Adrenal gland (tissue), 12 donors: ENCODE data around the gene DCHS2. TPM values are rescaled to one million over a fixed set of nuclear protein-coding genes. Genes with fewer than 3 reads are reported as not detected.

Source experiments
- DNase-seq, 7 donors: peaks; one replicate each; pipeline ENCODE4 v3.0.0-alpha.2; 2019 to 2020
- H3K27ac ChIP-seq, 5 donors: fragments of 200-600 bp; sonication (generic) in 4 of 5; 1 replicate in 3 of 5; 2 replicates in 2 of 5; pipeline versions ENCODE4 v1.5.1 to v1.8.0; 2016 to 2020; ENCODE audit warnings: mild to moderate bottlenecking in 1 of 5
- H3K27me3 ChIP-seq: fragments of 200-600 bp; 2 replicates; pipeline ENCODE4 v1.8.0; 2021
- H3K36me3 ChIP-seq, 2 donors: fragments of 200-600 bp; replicated peaks in 1 of 2; 1 replicate in 1 of 2; 2 replicates in 1 of 2; pipeline versions ENCODE4 v1.5.1 to v1.8.0; 2018 to 2022
- H3K4me1 ChIP-seq, 2 donors: fragments of 200-600 bp; replicated peaks in 1 of 2; 1 replicate in 1 of 2; 2 replicates in 1 of 2; pipeline versions ENCODE4 v1.5.1 to v1.8.0; 2018 to 2021
- H3K4me3 ChIP-seq, 4 donors: fragments of 200-600 bp; sonication (generic) in 3 of 4; one replicate each; pipeline ENCODE4 v1.5.1; 2016 to 2018
- H3K9me3 ChIP-seq, 3 donors: fragments of 200-600 bp; sonication (generic) in 1 of 3; replicated peaks in 1 of 3; 1 replicate in 2 of 3; 2 replicates in 1 of 3; pipeline versions ENCODE4 v1.5.1 to v1.8.0; 2016 to 2021
- CTCF ChIP-seq, 6 experiments: fragments of 450-650 bp in 4 of 6; fragments of 200-600 bp in 2 of 6; sonication (generic) in 1 of 6; IDR thresholded peaks; 1 replicate in 5 of 6; 2 replicates in 1 of 6; pipeline versions ENCODE4 v1.5.1 to v1.8.0; 2016 to 2021; ENCODE audit warnings: antibody characterized with exemption in 6 of 6, mild to moderate bottlenecking in 2 of 6, moderate library complexity in 1 of 6
- POLR2A ChIP-seq, 2 donors: fragments of 450-650 bp; IDR thresholded peaks; one replicate each; pipeline ENCODE4 v1.6.1; 2017; ENCODE audit warnings: antibody characterized with exemption in 2 of 2, mild to moderate bottlenecking in 2 of 2, moderate library complexity in 1 of 2
- WGBS, 4 donors: extraction: QIAGEN DNeasy Blood & Tissue Kit in 2 of 4; methylation state at CpG; one replicate each; pipeline versions ENCODE4 v1.1.5 to v1.1.7; 2013 to 2017; 5-methylcytosine and 5-hydroxymethylcytosine counted together
- intact Hi-C, 2 donors: fragments of 100-400 bp; cut with DNase I; formaldehyde crosslinking; loops; one replicate each; pipeline versions ENCODE4 v1.14.1 to v1.15.0; 2022 to 2023
- polyA plus RNA-seq, 3 donors: library from polyadenylated mRNA; stranded (reverse); fragments of 200-250 nt in 2 of 3; fragments of 350-450 nt in 1 of 3; fragmentation: Illumina TruSeq in 1 of 3; extraction: RNeasy Lipid Tissue Mini Kit (QIAGEN cat#74804) in 1 of 3; gene quantifications; one replicate each; pipeline ENCODE4 v1.2.3, GENCODE V29; 2013 to 2014
- total RNA-seq, 9 donors: library from RNA; depleted of rRNA in 4 of 9; stranded (reverse); fragments of >200 nt in 4 of 9; fragments of 120-200 nt in 1 of 9; fragmentation: NEBNext Ultra II Directional in 1 of 9; extraction: Animal tissue kit (Norgen Biotek cat#: 25700) in 1 of 9; gene quantifications; one replicate each; pipeline versions ENCODE4 v1.1.0 to v1.2.4, GENCODE V29; 2013 to 2023
- donor health status: healthy with polysubstance abuse.
- donor health status: Bipolar disorder and iron deficiency.
- donor health status: DM: yes; HTN: yes; CAD: no.
- donor health status: DM: no; HTN: no; CAD: no.
- donor health status: DM: no; HTN: no; CAD: no.
- donor health status: DM: yes; HTN: yes; CAD: no.

Gene DCHS2
- total and polyA plus RNA-seq, 12 donors: 0.06 to 3.3 (median 0.78) TPM; not detected in 1

DNA sequence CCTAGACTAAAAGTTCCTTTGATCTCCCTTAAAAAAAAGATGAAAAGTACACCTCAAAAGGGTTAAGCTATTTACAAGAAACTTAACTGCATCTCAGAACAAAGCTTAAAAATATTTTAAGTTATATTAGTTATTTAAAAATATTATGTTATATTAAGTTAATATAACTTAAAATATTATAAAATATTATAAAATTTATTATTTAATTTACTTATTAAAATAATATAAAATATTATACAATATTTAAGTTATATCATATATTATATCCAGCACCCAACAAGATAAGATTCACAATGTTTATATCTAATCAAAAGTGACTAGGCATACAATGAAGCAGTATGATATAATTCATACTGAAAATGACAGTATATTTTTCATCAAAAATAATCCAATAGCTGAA lies 296.9 kb downstream of the DCHS2 start:
- Histone ChIP-seq H3K27ac (no peak overlapping the region), H3K9me3 (no peaks in the 10 kb centered on the region), H3K4me3 (no peak overlapping the region), H3K27me3 (no peaks in the 10 kb centered on the region), H3K36me3 (no peaks in the 10 kb centered on the region), H3K4me1 (no peaks in the 10 kb centered on the region)
- intact Hi-C loops: no loop called here
- no peak for DNase-seq
- TF ChIP-seq CTCF (IDR thresholded peaks at IDR 0.05) (no peak), POLR2A (IDR thresholded peaks at IDR 0.05) (no peak)

GRCh38 chr4:154192585-154192984 lies 299.0 kb downstream of the DCHS2 start:
- Histone ChIP-seq H3K9me3 (no peaks in the 10 kb centered on the region), H3K4me3 (no peak overlapping the region), H3K27me3 (no peaks in the 10 kb centered on the region), H3K36me3 (no peaks in the 10 kb centered on the region), H3K27ac (no peak overlapping the region), H3K4me1 (no peaks in the 10 kb centered on the region)
- TF ChIP-seq POLR2A (IDR thresholded peaks at IDR 0.05) (no peak), CTCF (IDR thresholded peaks at IDR 0.05) (no peak)
- no peak for DNase-seq
- WGBS, 4 donors: 78 to 93% (median 91%) methylated on average over 7 to 8 of the region's 8 CpGs
- intact Hi-C loops: no loop called here

GRCh38 chr4:154189346-154189745 lies 302.3 kb downstream of the DCHS2 start:
- Histone ChIP-seq H3K27me3 (no peaks in the 10 kb centered on the region), H3K27ac (no peak overlapping the region), H3K9me3 (no peaks in the 10 kb centered on the region), H3K4me1 (no peaks in the 10 kb centered on the region), H3K4me3 (no peak overlapping the region), H3K36me3 (no peaks in the 10 kb centered on the region)
- WGBS, 4 donors: 61 to 78% (median 69%) methylated on average over 4 of the region's 4 CpGs
- TF ChIP-seq CTCF (IDR thresholded peaks at IDR 0.05) (no peak), POLR2A (IDR thresholded peaks at IDR 0.05) (no peak)
- DNase-seq: no peak
- intact Hi-C loops: no loop called here

GRCh38 chr4:154186888-154187287 lies 304.7 kb downstream of the DCHS2 start:
- no peak for DNase-seq
- Histone ChIP-seq H3K9me3 (no peaks in the 10 kb centered on the region), H3K27ac (no peak overlapping the region), H3K4me3 (no peak overlapping the region), H3K27me3 (no peaks in the 10 kb centered on the region), H3K36me3 (no peaks in the 10 kb centered on the region), H3K4me1 (no peaks in the 10 kb centered on the region)
- 72 to 83% (median 80%) methylated on average over 2 to 3 of the region's 3 CpGs for WGBS, 4 donors
- TF ChIP-seq CTCF (IDR thresholded peaks at IDR 0.05): no peak
- TF ChIP-seq POLR2A (IDR thresholded peaks at IDR 0.05): no peak
- intact Hi-C loops: no loop called here
